HG03135 (cell line): Measurements from ENCODE around the gene PALM.
A peak's percentile ranks its signal among the peaks of the same experiment; 100 is the strongest.
"Not testable (repeated sequence)": the region's sequence is repeated elsewhere in the genome, so short reads cannot be mapped to it uniquely, and the experiment has no call there.

Experiments used
- ATAC-seq: cut with Tn5 transposase; IDR thresholded peaks from one replicate; pipeline ENCODE4 v1.9.1; 2021; ENCODE audit warnings: mild to moderate bottlenecking, moderate library complexity; ENCODE audit not compliant: unreplicated experiment

PALM gene, protein sequence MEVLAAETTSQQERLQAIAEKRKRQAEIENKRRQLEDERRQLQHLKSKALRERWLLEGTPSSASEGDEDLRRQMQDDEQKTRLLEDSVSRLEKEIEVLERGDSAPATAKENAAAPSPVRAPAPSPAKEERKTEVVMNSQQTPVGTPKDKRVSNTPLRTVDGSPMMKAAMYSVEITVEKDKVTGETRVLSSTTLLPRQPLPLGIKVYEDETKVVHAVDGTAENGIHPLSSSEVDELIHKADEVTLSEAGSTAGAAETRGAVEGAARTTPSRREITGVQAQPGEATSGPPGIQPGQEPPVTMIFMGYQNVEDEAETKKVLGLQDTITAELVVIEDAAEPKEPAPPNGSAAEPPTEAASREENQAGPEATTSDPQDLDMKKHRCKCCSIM

DNA sequence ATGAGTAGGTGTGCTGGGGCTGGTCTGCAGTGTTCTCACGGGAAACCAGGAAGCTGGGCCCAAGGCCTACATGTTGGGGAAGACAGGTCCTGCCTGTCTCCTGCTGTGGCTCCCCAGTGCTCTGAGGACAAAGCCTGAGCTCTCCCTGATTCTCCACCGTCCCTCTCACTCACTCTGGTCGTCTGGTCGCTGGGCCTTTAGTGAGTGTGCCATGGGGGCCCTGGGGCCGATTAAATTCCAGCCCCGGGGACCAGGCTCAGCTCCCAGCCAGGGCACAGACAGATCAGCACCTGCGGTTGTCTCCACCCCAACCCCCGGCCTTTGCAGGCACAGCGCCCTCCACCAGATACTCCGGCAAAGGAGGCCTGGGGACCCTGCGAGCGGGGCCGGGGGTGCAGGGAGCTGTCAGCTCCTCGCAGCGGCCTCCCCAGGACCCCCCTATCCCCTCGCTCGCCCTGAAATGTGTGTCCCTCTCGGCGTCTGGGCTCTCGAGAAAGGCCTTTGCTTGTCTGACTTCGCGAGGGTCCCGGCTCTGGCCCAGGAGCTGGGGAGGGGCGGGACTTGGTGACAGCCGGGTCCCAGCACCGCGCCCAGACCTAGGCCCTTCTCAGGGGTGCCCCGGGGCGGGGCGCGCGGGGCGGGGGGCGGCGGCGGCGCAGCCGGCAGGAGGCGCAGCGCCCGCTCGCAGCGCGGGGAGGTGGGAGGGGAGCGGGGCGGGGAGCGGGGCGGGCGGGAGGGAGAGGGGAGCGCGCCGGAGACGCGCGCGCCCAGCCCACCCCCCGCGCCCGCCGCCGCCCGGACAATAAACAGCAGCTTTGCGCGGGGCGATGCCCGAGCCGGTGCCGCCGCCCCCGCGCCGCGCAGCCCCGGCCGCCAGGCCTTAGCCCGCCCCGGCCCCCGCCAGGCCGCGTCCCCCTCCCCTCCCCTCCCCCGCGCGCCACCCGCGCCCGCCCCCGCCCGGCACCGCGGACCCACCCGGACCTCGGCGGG is at the start of gene PALM:
PALM (plus strand) TSS at position 782 of the 990 bp plus-strand sequence. CDS start 212 bp downstream, outside the sequence.
- no peak for ATAC-seq

DNA sequence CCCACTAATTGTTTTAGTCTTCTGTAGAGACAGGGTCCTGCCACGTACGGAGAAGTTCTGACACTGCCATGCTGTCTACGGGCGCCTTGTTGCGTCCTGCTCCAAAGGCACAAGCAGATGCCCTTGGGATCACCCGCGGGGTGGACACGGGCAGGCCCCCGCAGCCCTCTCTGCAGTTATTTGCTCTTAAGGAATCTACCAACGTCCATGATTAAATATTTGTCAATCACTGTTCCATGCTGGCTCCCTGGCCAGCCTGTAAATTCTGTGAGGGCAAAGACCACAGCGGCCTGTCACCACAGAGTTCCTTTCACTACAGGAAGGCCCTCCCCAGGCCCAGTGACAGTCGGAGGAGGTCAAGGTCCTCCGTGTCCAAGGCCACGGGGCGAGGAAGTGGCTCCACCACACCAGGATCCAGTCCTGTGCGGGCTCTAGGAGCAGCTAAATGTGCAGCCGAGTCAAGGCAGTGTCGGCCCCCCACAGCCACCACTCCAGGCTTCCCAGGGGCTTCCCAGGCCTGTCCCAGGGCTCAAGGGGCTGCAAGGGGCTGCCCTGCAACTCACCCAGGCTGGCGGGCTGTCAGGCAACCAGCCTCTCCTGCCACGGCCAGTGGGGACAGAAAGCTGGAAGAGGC is 47.8 kb upstream of the PALM start:
- ATAC-seq, result no peak

GRCh38 chr19:661427-662196 is 47.1 kb upstream of the PALM start:
- ATAC-seq, result no peak

GRCh38 chr19:662207-662961 is 46.4 kb upstream of the PALM start:
- ATAC-seq, result peak; percentile 13

DNA sequence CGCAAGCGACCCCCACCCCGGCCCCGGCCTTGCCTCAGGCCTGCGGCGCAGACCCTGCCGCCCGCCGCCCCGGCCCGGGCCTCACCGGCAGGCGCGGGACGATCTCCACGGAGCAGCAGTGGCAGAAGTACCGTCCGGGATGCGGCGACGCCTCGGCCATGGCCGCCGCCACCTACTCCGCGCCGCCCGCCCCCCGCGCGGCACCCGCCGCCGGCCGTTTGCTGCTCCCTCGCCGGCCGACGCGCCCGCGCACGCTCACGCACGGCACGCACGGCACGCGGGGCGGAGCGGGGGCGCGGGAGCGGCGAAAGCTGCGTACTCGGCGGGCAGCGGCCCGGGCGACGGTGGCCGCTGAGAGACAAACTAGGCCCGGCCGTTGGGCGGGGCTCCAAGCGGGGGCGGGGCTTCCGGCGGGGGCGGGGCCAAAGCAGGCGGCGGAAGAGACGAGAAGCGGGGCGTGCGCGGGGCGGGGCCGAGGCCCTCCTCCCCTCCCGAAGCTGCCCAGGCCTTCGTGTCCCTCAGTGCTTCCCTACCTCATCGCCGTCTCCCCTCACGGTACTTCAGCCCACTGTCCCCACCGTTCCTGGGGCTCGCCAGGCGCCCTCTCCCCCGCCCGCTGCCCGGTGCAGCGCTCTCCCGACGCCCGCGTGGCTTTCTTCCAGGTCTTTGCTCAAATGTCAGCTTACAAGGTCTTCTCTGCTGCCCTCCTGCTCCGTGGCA is 45.6 kb upstream of the PALM start, which contains the start of gene RNF126:
RNF126 (minus strand) TSS at position 253 of the 720 bp plus-strand sequence; CDS start at position 160, 93 bp downstream.
- ATAC-seq, result peak; percentile 55

DNA sequence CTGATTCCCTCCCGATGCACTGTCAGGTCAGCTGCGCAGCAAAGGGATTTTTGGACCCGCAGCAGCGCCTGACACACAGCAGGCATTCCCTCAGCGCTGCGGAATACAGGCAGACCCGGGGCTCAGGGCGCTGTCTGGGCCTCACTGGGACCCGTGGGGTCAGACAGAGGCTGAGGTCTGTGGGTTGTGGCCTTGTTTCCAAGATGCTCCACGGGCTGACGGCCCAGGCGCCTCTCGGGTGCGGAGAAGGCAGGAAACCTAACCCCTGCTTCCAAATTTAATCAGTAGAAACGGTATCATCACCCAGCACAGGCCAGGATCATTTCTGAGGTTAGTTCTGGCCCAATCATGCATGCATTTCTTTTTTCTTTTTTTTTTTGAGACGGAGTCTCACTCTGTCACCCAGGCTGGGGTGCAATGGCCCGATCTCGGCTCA is 45.0 kb upstream of the PALM start:
- no peak for ATAC-seq

- no peak for ATAC-seq
Measured at GRCh38 chr19:664913-665443, 43.8 kb upstream of the PALM start.

- not testable (repeated sequence) for ATAC-seq
Measured at GRCh38 chr19:666985-667573, 41.7 kb upstream of the PALM start.

DNA sequence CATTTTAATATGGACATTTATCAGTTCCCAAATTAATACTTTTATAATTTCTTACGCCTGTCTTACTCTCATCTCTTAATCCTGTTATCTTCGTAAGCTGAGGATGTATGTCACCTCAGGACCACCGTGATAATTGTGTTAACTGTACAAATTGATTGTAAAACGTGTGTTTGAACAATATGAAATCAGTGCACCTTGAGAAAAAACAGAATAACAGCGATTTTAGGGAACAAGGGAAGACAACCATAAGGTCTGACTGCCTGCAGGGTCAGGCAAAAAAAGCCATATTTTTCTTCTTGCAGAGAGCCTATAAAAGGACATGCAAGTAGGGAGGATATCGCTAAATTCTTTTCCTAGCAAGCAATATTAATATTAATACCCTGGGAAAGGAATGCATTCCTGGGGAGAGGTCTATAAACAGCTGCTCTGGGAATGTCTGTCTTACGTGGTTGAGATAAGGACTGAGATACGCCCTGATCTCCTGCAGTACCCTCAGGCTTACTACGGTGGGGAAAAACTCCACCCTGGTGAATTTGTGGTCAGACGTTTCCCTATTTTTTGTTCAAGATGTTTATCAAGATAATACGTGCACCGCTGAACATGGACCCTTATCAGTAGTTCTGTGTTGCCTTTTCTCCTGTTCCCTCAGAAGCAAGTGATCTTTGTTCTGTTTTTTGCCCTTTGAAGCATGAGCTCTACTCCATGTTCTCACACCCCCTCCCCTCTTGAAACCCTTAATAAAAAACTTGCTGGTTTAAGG is 39.9 kb upstream of the PALM start:
- ATAC-seq, result not testable (repeated sequence)

DNA sequence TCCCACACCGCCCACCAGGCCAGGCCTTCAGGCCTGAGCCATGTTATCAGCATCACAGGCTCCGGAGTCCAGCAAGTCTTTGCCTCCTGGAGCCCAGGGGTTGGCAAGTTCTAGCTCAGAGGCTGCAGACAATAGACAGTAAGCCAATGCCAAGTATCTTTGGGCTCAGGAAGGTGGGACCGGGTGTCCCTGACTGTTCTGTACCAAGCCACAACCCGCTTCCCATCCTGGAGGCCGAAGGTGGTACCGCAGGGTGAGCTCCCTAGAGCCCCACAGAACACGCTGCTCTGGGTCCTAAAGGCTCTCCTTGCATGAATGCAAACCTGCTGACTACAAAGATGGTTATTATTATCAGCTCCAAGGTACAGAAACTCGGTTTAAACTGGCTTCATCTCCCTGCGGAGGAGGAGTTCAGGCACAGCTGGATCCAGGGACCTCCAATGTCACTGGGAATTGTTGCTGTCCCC is 38.1 kb upstream of the PALM start:
- no peak for ATAC-seq

GRCh38 chr19:674282-675151 is 34.2 kb upstream of the PALM start:
- no peak for ATAC-seq

GRCh38 chr19:676007-676338 is 32.8 kb upstream of the PALM start:
- no peak for ATAC-seq

DNA sequence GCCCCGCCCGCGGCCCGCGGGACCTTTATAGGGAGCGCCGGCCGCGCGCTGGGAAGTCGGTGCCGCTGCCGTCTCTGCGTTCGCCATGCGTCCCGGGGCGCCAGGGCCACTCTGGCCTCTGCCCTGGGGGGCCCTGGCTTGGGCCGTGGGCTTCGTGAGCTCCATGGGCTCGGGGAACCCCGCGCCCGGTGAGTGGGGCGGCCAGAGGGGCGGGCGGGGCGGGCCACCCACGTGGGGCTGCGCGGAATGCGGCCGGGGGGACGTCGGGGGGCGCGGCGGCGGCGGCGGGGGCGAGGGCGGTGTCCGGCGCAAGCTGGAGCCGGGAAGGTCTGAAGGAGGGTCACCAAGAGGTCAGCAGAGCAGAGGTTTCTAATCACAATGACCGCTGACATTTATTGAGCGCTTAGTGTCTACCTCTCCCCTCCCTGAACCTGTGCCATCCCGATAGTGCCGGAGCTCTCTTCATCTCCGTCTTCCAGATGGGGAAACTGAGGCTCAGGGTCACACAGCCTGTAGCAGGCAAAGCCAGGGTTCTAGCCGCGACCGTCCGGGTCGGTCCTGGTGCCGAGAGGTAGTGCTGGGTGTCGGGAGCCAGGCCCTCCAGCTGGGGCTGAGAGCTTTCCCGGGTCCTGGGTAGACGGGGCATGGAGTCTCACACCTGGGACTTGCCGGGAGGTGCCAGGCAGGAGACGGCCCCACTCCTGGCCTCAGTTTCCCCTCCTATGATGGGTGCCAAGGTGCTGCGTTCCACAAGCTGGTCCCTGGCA is 32.2 kb upstream of the PALM start, which contains the start of gene FSTL3:
FSTL3 (plus strand) TSS at position 54 of the 767 bp plus-strand sequence; CDS start at position 86, 32 bp downstream.
- ATAC-seq, result no peak

GRCh38 chr19:677201-677600 is 31.5 kb upstream of the PALM start:
- ATAC-seq, result no peak

- ATAC-seq, result no peak
Measured at GRCh38 chr19:677601-678436, 30.9 kb upstream of the PALM start.
